Prostate gland (tissue), 2 donors: ENCODE results near the gene STIM1. TPM values are rescaled to one million over a fixed set of nuclear protein-coding genes. Genes with fewer than 3 reads are reported as not detected.

Source experiments
- DNase-seq: peaks from one replicate; pipeline ENCODE4 v3.0.0-alpha.2; 2019; ENCODE audit warnings: low spot score
- H3K27ac ChIP-seq, 2 donors: fragments of 200-600 bp; sonication (generic); 2 replicates each; pipeline ENCODE4 v1.5.1; 2017 to 2019
- H3K27me3 ChIP-seq: fragments of 200-600 bp; sonication (generic); replicated peaks from 2 replicates; pipeline ENCODE4 v1.5.1; 2019; ENCODE audit not compliant: insufficient read depth
- H3K36me3 ChIP-seq, 2 donors: fragments of 200-600 bp; sonication (generic); 1 replicate in 1 of 2; 2 replicates in 1 of 2; pipeline versions ENCODE4 v1.5.1 to v1.8.1; 2017 to 2019
- H3K4me1 ChIP-seq: fragments of 200-600 bp; sonication (generic); replicated peaks from 2 replicates; pipeline ENCODE4 v1.5.1; 2019
- H3K4me3 ChIP-seq, 2 donors: fragments of 200-600 bp; sonication (generic); 2 replicates each; pipeline ENCODE4 v1.5.1; 2017 to 2019
- H3K9me3 ChIP-seq: fragments of 200-600 bp; sonication (generic); 2 replicates; pipeline ENCODE4 v1.5.1; 2017
- CTCF ChIP-seq, 4 experiments: fragments of 200-600 bp in 2 of 4; fragments of 450-650 bp in 2 of 4; sonication (generic) in 2 of 4; IDR thresholded peaks; 1 replicate in 3 of 4; 2 replicates in 1 of 4; pipeline ENCODE4 v1.5.1; 2016 to 2019; ENCODE audit warnings: antibody characterized with exemption in 4 of 4, mild to moderate bottlenecking in 2 of 4, moderate library complexity in 2 of 4
- POLR2A ChIP-seq: fragments of 450-650 bp; IDR thresholded peaks from one replicate; pipeline ENCODE4 v1.6.1; 2016; ENCODE audit warnings: antibody characterized with exemption, mild to moderate bottlenecking
- POLR2AphosphoS5 ChIP-seq: sonication (generic); formaldehyde crosslinking; IDR thresholded peaks from one replicate; pipeline ENCODE4 v1.6.1; 2017; ENCODE audit warnings: antibody characterized with exemption
- WGBS: methylation state at CpG from one replicate; pipeline ENCODE4 v1.1.5; 2018; 5-methylcytosine and 5-hydroxymethylcytosine counted together
- intact Hi-C: fragments of 100-400 bp; cut with DNase I; formaldehyde crosslinking; loops from one replicate; pipeline ENCODE4 v1.14.2; 2022
- total RNA-seq, 2 donors: library from RNA; depleted of rRNA; stranded (reverse); fragments of >200 nt; gene quantifications; one replicate each; pipeline ENCODE4 v1.1.0, GENCODE V29; 2016

The STIM1 gene
- total RNA-seq, 2 donors from 2014 or later: 34.1 to 65.0 TPM

GRCh38 chr11:4102711-4103110, 247.2 kb downstream of the STIM1 start:
- Histone ChIP-seq H3K36me3 (no peaks in the 10 kb centered on the region), H3K4me3 (no peak overlapping the region), H3K9me3 (no peaks in the 10 kb centered on the region), H3K4me1 (no peaks in the 10 kb centered on the region), H3K27ac (no peak overlapping the region), H3K27me3 (no peaks in the 10 kb centered on the region)
- no peak for DNase-seq
- TF ChIP-seq CTCF (IDR thresholded peaks at IDR 0.05): no peak
- no peak for TF ChIP-seq POLR2A
- no peak for TF ChIP-seq POLR2AphosphoS5
- 94% methylated on average over 4 of the region's 4 CpGs for WGBS
- intact Hi-C loops: no loop called here

GRCh38 chr11:4103269-4103668, 247.8 kb downstream of the STIM1 start:
- H3K9me3 ChIP-seq: no peaks in the 10 kb centered on the region
- TF ChIP-seq POLR2AphosphoS5: no peak
- no peak for TF ChIP-seq CTCF (IDR thresholded peaks at IDR 0.05)
- TF ChIP-seq POLR2A: no peak
- H3K4me3 ChIP-seq: no peak overlapping the region
- WGBS: 100% methylated on average over 2 of the region's 2 CpGs
- H3K36me3 ChIP-seq: no peaks in the 10 kb centered on the region
- H3K27ac ChIP-seq: no peak overlapping the region
- intact Hi-C loops: no loop called here
- no peaks in the 10 kb centered on the region for H3K27me3 ChIP-seq
- H3K4me1 ChIP-seq: no peaks in the 10 kb centered on the region
- DNase-seq: no peak

- DNase-seq: no peak
- no peak for TF ChIP-seq POLR2AphosphoS5
- TF ChIP-seq POLR2A: no peak
- TF ChIP-seq CTCF (IDR thresholded peaks at IDR 0.05): no peak
- Histone ChIP-seq H3K4me1 (no peaks in the 10 kb centered on the region), H3K27me3 (no peaks in the 10 kb centered on the region), H3K4me3 (no peak overlapping the region), H3K9me3 (no peaks in the 10 kb centered on the region), H3K36me3 (no peaks in the 10 kb centered on the region), H3K27ac (no peak overlapping the region)
- 91% methylated on average over 1 of the region's 1 CpG for WGBS
- intact Hi-C loops: no loop called here
Observed at GRCh38 chr11:4105916-4106315, 250.5 kb downstream of the STIM1 start.

GRCh38 chr11:4111834-4112233, 256.4 kb downstream of the STIM1 start:
- Histone ChIP-seq H3K36me3 (peaks cover 0 to 4% of the 10 kb centered on the region in 2 donors), H3K27me3 (no peaks in the 10 kb centered on the region), H3K4me3 (no peak overlapping the region), H3K9me3 (no peaks in the 10 kb centered on the region), H3K4me1 (no peaks in the 10 kb centered on the region), H3K27ac (no peak overlapping the region)
- intact Hi-C loops: no loop called here
- no peak for TF ChIP-seq POLR2AphosphoS5
- no peak for TF ChIP-seq CTCF (IDR thresholded peaks at IDR 0.05)
- TF ChIP-seq POLR2A: no peak
- no peak for DNase-seq
- WGBS: 76% methylated on average over 5 of the region's 5 CpGs

- Histone ChIP-seq H3K4me3 (no peak overlapping the region), H3K36me3 (peaks cover 0 to 4% of the 10 kb centered on the region in 2 donors), H3K27me3 (no peaks in the 10 kb centered on the region), H3K4me1 (no peaks in the 10 kb centered on the region), H3K27ac (no peak overlapping the region), H3K9me3 (no peaks in the 10 kb centered on the region)
- intact Hi-C loops: no loop called here
- DNase-seq: no peak
- WGBS: 97% methylated on average over 2 of the region's 2 CpGs
- TF ChIP-seq POLR2AphosphoS5 (no peak), CTCF (IDR thresholded peaks at IDR 0.05) (no peak), POLR2A (no peak)
Observed at GRCh38 chr11:4115128-4115527, 259.7 kb downstream of the STIM1 start.
